Transverse colon (tissue), 4 donors: ENCODE data around the gene C10orf143. TPM values are rescaled to one million over a fixed set of nuclear protein-coding genes. Genes with fewer than 3 reads are reported as not detected.

Experiments
- DNase-seq: peaks from one replicate; pipeline ENCODE4 v3.0.0-alpha.2; 2019
- H3K27ac ChIP-seq, 4 donors: fragments of 200-600 bp; sonication (generic); 2 replicates each; pipeline ENCODE4 v1.5.1; 2016 to 2018; ENCODE audit warnings: inconsistent platforms in 4 of 4
- H3K27me3 ChIP-seq: fragments of 200-600 bp; sonication (generic); 2 replicates; pipeline ENCODE4 v1.5.1; 2017; ENCODE audit warnings: inconsistent platforms
- H3K36me3 ChIP-seq, 4 donors: fragments of 200-600 bp; sonication (generic); 2 replicates each; pipeline ENCODE4 v1.5.1; 2017 to 2019; ENCODE audit warnings: inconsistent platforms in 4 of 4
- H3K4me1 ChIP-seq, 4 donors: fragments of 200-600 bp; sonication (generic); 2 replicates each; pipeline ENCODE4 v1.5.1; 2017 to 2020; ENCODE audit warnings: inconsistent platforms in 4 of 4
- H3K4me3 ChIP-seq, 4 donors: fragments of 200-600 bp; sonication (generic); 1 replicate in 1 of 4; 2 replicates in 3 of 4; pipeline versions ENCODE4 v1.5.1 to v1.6.1; 2017 to 2019; ENCODE audit warnings: inconsistent platforms in 4 of 4
- H3K9me3 ChIP-seq, 2 donors: fragments of 200-600 bp; sonication (generic); 2 replicates each; pipeline ENCODE4 v1.5.1; 2017 to 2019; ENCODE audit warnings: inconsistent platforms in 2 of 2
- CTCF ChIP-seq, 5 experiments: fragments of 200-600 bp in 3 of 5; fragments of 450-650 bp in 2 of 5; sonication (generic) in 3 of 5; IDR thresholded peaks; 1 replicate in 2 of 5; 2 replicates in 3 of 5; pipeline ENCODE4 v1.5.1; 2016 to 2017; ENCODE audit warnings: antibody characterized with exemption in 5 of 5, inconsistent platforms in 3 of 5, mild to moderate bottlenecking in 2 of 5, moderate library complexity in 1 of 5
- EP300 ChIP-seq: sonication (generic); formaldehyde crosslinking; IDR thresholded peaks from one replicate; pipeline ENCODE4 v1.6.1; 2017; ENCODE audit warnings: antibody characterized with exemption, low read depth
- POLR2A ChIP-seq: fragments of 450-650 bp; IDR thresholded peaks from one replicate; pipeline ENCODE4 v1.6.1; 2016; ENCODE audit warnings: antibody characterized with exemption, mild to moderate bottlenecking, moderate library complexity
- POLR2AphosphoS5 ChIP-seq, 3 donors: sonication (generic); formaldehyde crosslinking; IDR thresholded peaks; one replicate each; pipeline ENCODE4 v1.6.1; 2016; ENCODE audit warnings: antibody characterized with exemption in 3 of 3
- whole genome bisulfite sequencing, 2 donors: methylation state at CpG; one replicate each; pipeline ENCODE4 v1.1.5; 2018; ENCODE audit warnings: low coverage in 1 of 2; 5-methylcytosine and 5-hydroxymethylcytosine counted together
- in situ Hi-C, 4 donors: fragments of 200-750 bp; cut with MboI; loops; one replicate each; pipeline versions ENCODE4 v1.15.0 to v1.15.1; 2017; ENCODE audit warnings: low sequenced_read_pairs in 3 of 4, low pct_ligation_motif_present in 1 of 4, low pct_unique_long_range_greater_than_20kb in 1 of 4
- intact Hi-C: fragments of 100-400 bp; cut with DNase I; formaldehyde crosslinking; loops from one replicate; pipeline ENCODE4 v1.15.1; 2023; ENCODE audit warnings: low total_unique reads
- total RNA-seq, 4 donors: library from RNA; depleted of rRNA; stranded (reverse); fragments of >200 nt; gene quantifications; one replicate each; pipeline ENCODE4 v1.1.0, GENCODE V29; 2016

The C10orf143 gene
- total RNA-seq = 1 to 10 TPM in 2 of 4 donors, not detected in 2; 3.8 to 4.0 TPM

DNA sequence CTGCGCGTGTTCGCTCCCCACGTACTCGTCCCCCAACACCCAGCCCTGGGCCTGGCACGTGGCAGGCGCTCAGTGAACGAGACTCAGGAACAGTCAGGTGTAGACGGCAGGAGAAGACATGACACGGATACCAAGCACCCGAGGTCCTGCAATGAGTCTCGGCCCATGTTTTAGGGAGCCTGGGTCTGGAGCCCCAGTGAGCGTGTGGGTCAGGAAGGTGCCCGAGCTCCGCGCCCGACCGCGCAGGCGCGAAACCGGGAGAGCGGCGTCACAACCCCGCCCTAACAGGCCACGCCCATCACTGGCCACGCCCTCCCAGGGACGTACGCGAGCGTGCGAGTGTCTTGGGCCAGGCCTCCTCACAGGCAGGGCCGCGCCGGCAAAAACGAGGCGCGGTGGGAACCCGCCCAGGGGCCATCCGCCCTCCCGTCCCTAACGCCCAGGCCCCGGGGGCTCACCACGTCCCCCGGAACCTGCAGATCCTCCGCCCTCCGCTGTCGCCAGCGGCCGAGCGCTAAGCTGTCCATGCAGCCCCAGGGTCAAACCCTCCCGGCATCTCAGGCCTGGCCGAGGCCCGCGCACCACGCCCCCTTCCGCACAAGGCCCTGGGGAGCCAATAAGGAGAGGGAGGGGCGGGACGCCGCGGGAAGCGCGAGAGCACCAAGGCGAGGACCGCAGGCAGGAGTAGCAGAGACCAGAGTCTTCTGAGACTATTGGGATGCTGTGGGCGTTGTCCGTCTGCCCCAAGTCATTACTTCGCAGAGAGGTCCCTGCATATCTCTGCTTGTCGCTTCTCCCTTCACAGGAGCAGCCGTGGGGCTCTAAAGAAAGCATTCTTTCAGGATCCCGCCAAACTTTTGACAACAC lies at the start of gene C10orf143:
C10orf143 (minus strand) TSS at position 585 of the 867 bp plus-strand sequence; CDS start at position 527, 58 bp downstream.
- intact Hi-C loops (loop anchor here (2.0 kb wide), 1 partner anchor 26 kb away; the partner anchor contains the start of gene GLRX3), in situ Hi-C loops (loop anchor here in 1 of 4 donors (25.0 kb wide), 1 partner anchor 1073 kb away; no protein-coding TSS in a partner anchor)
- H3K27ac ChIP-seq = peak within 1 kb of the TSS; percentile 87 to 96 (median 94)
- no peaks in the 10 kb centered on the region for H3K9me3 ChIP-seq
- no peaks in the 10 kb centered on the region for H3K36me3 ChIP-seq
- peaks cover 3 to 23% (median 18%) of the 10 kb centered on the region in 4 donors for H3K4me1 ChIP-seq
- TF ChIP-seq EP300 = no peak
- peak; percentile 83 to 95 (median 89) for TF ChIP-seq POLR2AphosphoS5 (IDR thresholded peaks at IDR 0.05)
- TF ChIP-seq CTCF (IDR thresholded peaks at IDR 0.05) = no peak
- TF ChIP-seq POLR2A = peak; percentile 92
- peak; percentile 98 for DNase-seq
- H3K4me3 ChIP-seq = peak within 1 kb of the TSS; percentile 67 to 77 (median 72)
- no peaks in the 10 kb centered on the region for H3K27me3 ChIP-seq
- 1% methylated on average over 55 of the region's 71 CpGs; no CpG with 5 or more reads in 1 of the 2 donors for WGBS, 2 donors

- 89% methylated on average over 2 of the region's 2 CpGs for WGBS, 2 donors
- DNase-seq = no peak
- TF ChIP-seq POLR2A (no peak), POLR2AphosphoS5 (IDR thresholded peaks at IDR 0.05) (no peak), CTCF (IDR thresholded peaks at IDR 0.05) (no peak), EP300 (no peak)
- in situ Hi-C loops (no loop called here), intact Hi-C loops (no loop called here)
- peaks cover 0 to 24% (median 11%) of the 10 kb centered on the region in 4 donors for H3K36me3 ChIP-seq
- no peaks in the 10 kb centered on the region for H3K4me1 ChIP-seq
- H3K9me3 ChIP-seq = no peaks in the 10 kb centered on the region
- no peak overlapping the region for H3K27ac ChIP-seq
- no peak overlapping the region for H3K4me3 ChIP-seq
- H3K27me3 ChIP-seq = no peaks in the 10 kb centered on the region
Observed at GRCh38 chr10:130159192-130159794, 48.7 kb upstream of the C10orf143 start.

DNA sequence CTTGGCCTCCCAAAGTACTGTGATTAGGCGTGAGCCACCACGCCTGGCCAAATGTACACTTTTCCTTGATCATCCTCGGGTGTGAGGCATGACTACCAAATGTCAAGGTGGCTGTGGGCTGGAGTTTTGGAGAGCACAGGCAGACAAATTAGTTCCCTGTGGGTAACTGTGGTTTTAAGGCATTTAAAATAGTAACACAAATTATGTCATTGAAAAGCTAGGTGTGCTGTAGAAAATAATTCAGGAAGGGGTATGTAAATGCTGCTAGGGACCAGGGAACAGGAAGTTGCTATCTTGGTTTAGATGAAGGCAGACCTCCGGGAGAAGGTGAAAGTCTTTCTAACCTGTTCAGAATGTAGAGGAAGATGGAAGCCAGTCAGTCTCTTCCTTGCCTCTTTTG lies 35.4 kb upstream of the C10orf143 start:
- no peak overlapping the region for H3K4me3 ChIP-seq
- H3K36me3 ChIP-seq = peaks cover 0 to 5% (median 0%) of the 10 kb centered on the region in 4 donors
- no peak overlapping the region for H3K27ac ChIP-seq
- no peak for DNase-seq
- H3K27me3 ChIP-seq = no peaks in the 10 kb centered on the region
- intact Hi-C loops = no loop called here
- WGBS, 2 donors = 79 to 91% methylated on average over 1 to 4 of the region's 4 CpGs
- H3K4me1 ChIP-seq = peaks cover 0 to 18% (median 6%) of the 10 kb centered on the region in 4 donors
- in situ Hi-C loops = no loop called here
- H3K9me3 ChIP-seq = no peaks in the 10 kb centered on the region
- no peak for TF ChIP-seq POLR2AphosphoS5 (IDR thresholded peaks at IDR 0.05)
- TF ChIP-seq EP300 = no peak
- TF ChIP-seq POLR2A = no peak
- TF ChIP-seq CTCF (IDR thresholded peaks at IDR 0.05) = no peak

- no peak overlapping the region for H3K27ac ChIP-seq
- H3K36me3 ChIP-seq = peaks cover 0 to 5% (median 0%) of the 10 kb centered on the region in 4 donors
- no peak for TF ChIP-seq EP300
- no peak for TF ChIP-seq POLR2AphosphoS5 (IDR thresholded peaks at IDR 0.05)
- no peak for TF ChIP-seq POLR2A
- TF ChIP-seq CTCF (IDR thresholded peaks at IDR 0.05) = no peak
- in situ Hi-C loops (no loop called here), intact Hi-C loops (no loop called here)
- 42% methylated on average over 2 of the region's 2 CpGs; no CpG with 5 or more reads in 1 of the 2 donors for WGBS, 2 donors
- no peak for DNase-seq
- no peaks in the 10 kb centered on the region for H3K27me3 ChIP-seq
- no peak overlapping the region for H3K4me3 ChIP-seq
- H3K4me1 ChIP-seq = peaks cover 17 to 50% (median 20%) of the 10 kb centered on the region in 4 donors
- no peaks in the 10 kb centered on the region for H3K9me3 ChIP-seq
Observed at GRCh38 chr10:130141878-130142277, 31.2 kb upstream of the C10orf143 start.
